ENCODE measurements around the gene TDRD1. TPM values are rescaled to one million over a fixed set of nuclear protein-coding genes. Genes with fewer than 3 reads are reported as not detected.

TDRD1 gene
- total RNA-seq, 2 donors from 2014 or later, result 0.41 TPM; not detected in 1

- TF ChIP-seq, protein P1, sequence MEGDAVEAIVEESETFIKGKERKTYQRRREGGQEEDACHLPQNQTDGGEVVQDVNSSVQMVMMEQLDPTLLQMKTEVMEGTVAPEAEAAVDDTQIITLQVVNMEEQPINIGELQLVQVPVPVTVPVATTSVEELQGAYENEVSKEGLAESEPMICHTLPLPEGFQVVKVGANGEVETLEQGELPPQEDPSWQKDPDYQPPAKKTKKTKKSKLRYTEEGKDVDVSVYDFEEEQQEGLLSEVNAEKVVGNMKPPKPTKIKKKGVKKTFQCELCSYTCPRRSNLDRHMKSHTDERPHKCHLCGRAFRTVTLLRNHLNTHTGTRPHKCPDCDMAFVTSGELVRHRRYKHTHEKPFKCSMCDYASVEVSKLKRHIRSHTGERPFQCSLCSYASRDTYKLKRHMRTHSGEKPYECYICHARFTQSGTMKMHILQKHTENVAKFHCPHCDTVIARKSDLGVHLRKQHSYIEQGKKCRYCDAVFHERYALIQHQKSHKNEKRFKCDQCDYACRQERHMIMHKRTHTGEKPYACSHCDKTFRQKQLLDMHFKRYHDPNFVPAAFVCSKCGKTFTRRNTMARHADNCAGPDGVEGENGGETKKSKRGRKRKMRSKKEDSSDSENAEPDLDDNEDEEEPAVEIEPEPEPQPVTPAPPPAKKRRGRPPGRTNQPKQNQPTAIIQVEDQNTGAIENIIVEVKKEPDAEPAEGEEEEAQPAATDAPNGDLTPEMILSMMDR (IDR thresholded peaks at IDR 0.05), result no peak
- Histone ChIP-seq H3K27ac (no peak overlapping the region), H3K9me3 (no peaks in the 10 kb centered on the region), H3K4me1 (ENCODE audit: control insufficient read depth in 1 of 2, low read depth in 2 of 2) (no peaks in the 10 kb centered on the region), H3K27me3 (replicated peaks; ENCODE audit: insufficient read depth) (no peaks in the 10 kb centered on the region), H3K4me3 (no peak overlapping the region), H3K36me3 (peaks cover 19% of the 10 kb centered on the region)
- DNase-seq (ENCODE audit: low spot score) (no peak), ATAC-seq (ENCODE audit: insufficient number of reproducible peaks, low FRiP score, low read depth) (no peak)
Observed at GRCh38 chr10:114151892-114152291, 27.3 kb upstream of the TDRD1 start.

DNA sequence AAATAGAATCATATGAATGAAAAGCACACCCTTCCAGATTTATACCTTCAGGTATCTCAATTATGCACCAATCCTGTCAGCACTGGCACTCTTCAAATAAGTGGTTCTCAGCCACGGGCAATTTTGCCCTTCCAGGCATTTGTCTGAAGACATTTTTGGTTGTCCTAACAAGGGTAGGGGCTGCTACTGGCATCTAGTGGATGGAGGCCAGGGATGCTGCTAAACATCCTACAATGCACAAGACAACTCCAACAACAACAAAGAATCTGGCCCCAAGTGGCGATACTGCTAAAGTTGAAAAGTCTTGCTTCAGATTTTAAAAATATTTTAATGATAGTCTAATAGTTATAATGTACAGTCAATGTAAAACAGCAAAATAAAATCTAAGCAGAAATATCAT is 21.2 kb upstream of the TDRD1 start:
- TF ChIP-seq, protein P1 (IDR thresholded peaks at IDR 0.05), result no peak
- Histone ChIP-seq H3K4me1 (ENCODE audit: control insufficient read depth in 1 of 2, low read depth in 2 of 2) (peaks cover 2 to 9% of the 10 kb centered on the region in 2 donors), H3K36me3 (peaks cover 4% of the 10 kb centered on the region), H3K27ac (no peak overlapping the region), H3K9me3 (no peaks in the 10 kb centered on the region), H3K4me3 (no peak overlapping the region), H3K27me3 (replicated peaks; ENCODE audit: insufficient read depth) (no peaks in the 10 kb centered on the region)
- ATAC-seq (ENCODE audit: insufficient number of reproducible peaks, low FRiP score, low read depth) (no peak), DNase-seq (ENCODE audit: low spot score) (no peak)

GRCh38 chr10:114163062-114163461 is 16.1 kb upstream of the TDRD1 start:
- H3K27me3 ChIP-seq (replicated peaks; ENCODE audit: insufficient read depth), result no peaks in the 10 kb centered on the region
- H3K27ac ChIP-seq, result no peak overlapping the region
- no peak for ATAC-seq (ENCODE audit: insufficient number of reproducible peaks, low FRiP score, low read depth)
- peaks cover 7 to 37% of the 10 kb centered on the region in 2 donors for H3K4me1 ChIP-seq (ENCODE audit: control insufficient read depth in 1 of 2, low read depth in 2 of 2)
- TF ChIP-seq, protein P1 (IDR thresholded peaks at IDR 0.05), result no peak
- DNase-seq (ENCODE audit: low spot score), result no peak
- no peaks in the 10 kb centered on the region for H3K9me3 ChIP-seq
- H3K4me3 ChIP-seq, result no peak overlapping the region
- H3K36me3 ChIP-seq, result no peaks in the 10 kb centered on the region

- ATAC-seq (ENCODE audit: insufficient number of reproducible peaks, low FRiP score, low read depth) (no peak), DNase-seq (ENCODE audit: low spot score) (no peak)
- Histone ChIP-seq H3K4me1 (ENCODE audit: control insufficient read depth in 1 of 2, low read depth in 2 of 2) (peaks cover 7 to 37% of the 10 kb centered on the region in 2 donors), H3K27ac (no peak overlapping the region), H3K36me3 (no peaks in the 10 kb centered on the region), H3K27me3 (replicated peaks; ENCODE audit: insufficient read depth) (no peaks in the 10 kb centered on the region), H3K4me3 (no peak overlapping the region), H3K9me3 (peaks cover 4% of the 10 kb centered on the region)
- TF ChIP-seq, protein P1 (IDR thresholded peaks at IDR 0.05), result no peak
Observed at GRCh38 chr10:114166043-114166442, 13.1 kb upstream of the TDRD1 start.

DNA sequence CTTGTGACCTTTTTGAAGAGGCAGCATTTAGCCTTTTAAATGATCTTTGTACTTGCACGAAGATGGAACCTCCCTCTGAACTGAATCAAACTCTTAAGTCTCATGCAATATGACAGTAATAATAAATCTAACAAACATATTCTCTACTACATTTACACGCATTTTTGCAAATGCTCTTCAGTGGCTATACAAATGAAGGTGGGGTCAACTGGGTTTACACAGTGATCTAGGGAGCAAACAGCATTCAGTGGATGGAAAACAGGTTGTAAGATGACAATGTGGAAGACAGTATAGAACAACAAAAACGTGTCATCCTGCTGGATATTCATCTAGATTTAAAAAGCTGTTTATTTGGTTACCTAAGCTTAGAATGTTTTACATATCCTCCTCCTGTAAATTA is 12.7 kb upstream of the TDRD1 start:
- H3K27ac ChIP-seq, result no peak overlapping the region

More for the DNA sequence above, 12.7 kb upstream of the TDRD1 start:
- no peaks in the 10 kb centered on the region for H3K27me3 ChIP-seq (replicated peaks; ENCODE audit: insufficient read depth)
- H3K4me1 ChIP-seq (ENCODE audit: control insufficient read depth in 1 of 2, low read depth in 2 of 2), result peaks cover 7 to 37% of the 10 kb centered on the region in 2 donors
- H3K36me3 ChIP-seq, result no peaks in the 10 kb centered on the region
- TF ChIP-seq, protein P1 (IDR thresholded peaks at IDR 0.05), result no peak
- no peak overlapping the region for H3K4me3 ChIP-seq
- no peak for ATAC-seq (ENCODE audit: insufficient number of reproducible peaks, low FRiP score, low read depth)
- DNase-seq (ENCODE audit: low spot score), result no peak
- H3K9me3 ChIP-seq, result peaks cover 4% of the 10 kb centered on the region
